Cardiac septum (tissue), 1 donor: ENCODE data around the gene TNNT1. TPM values are rescaled to one million over a fixed set of nuclear protein-coding genes. Genes with fewer than 3 reads are reported as not detected.
"Not testable (repeated sequence)": the region's sequence is repeated elsewhere in the genome, so short reads cannot be mapped to it uniquely, and the experiment has no call there.

ENCODE experiments used
- DNase-seq: peaks from one replicate; pipeline ENCODE4 v3.0.0-alpha.2; 2020; ENCODE audit warnings: low spot score
- intact Hi-C: fragments of 100-400 bp; cut with DNase I; formaldehyde crosslinking; loops from one replicate; pipeline ENCODE4 v1.14.0; 2022
- total RNA-seq: library from RNA; stranded (reverse); fragmentation: NEBNext Ultra II Directional; extraction: Animal tissue kit (Norgen Biotek cat#: 25700); gene quantifications from one replicate; pipeline ENCODE4 v1.2.1, GENCODE V29; 2021
- donor health status: DM: no; HTN: no; CAD: no.

The TNNT1 gene
- total RNA-seq, 1 donor from 2014 or later, result 187 TPM

GRCh38 chr19:55115446-55116065 is 33.5 kb downstream of the TNNT1 start:
- DNase-seq, result no peak
- intact Hi-C loops, result loop anchor here (2.0 kb wide), 1 partner anchor 43 kb away; no protein-coding TSS in a partner anchor

GRCh38 chr19:55114566-55115145 is 34.4 kb downstream of the TNNT1 start:
- no peak for DNase-seq
- intact Hi-C loops, result no loop called here

- peak; percentile 91 for DNase-seq
- intact Hi-C loops, result no loop called here
Measured at GRCh38 chr19:55113570-55114039, 35.4 kb downstream of the TNNT1 start.

- DNase-seq, result no peak
- intact Hi-C loops, result no loop called here
Measured at GRCh38 chr19:55112777-55113569, 36.0 kb downstream of the TNNT1 start.

- intact Hi-C loops, result no loop called here
- DNase-seq, result no peak
Measured at GRCh38 chr19:55112246-55112776, 36.7 kb downstream of the TNNT1 start.

- no peak for DNase-seq
- intact Hi-C loops, result no loop called here
Measured at GRCh38 chr19:55111238-55111831, 37.7 kb downstream of the TNNT1 start.

- intact Hi-C loops, result no loop called here
- DNase-seq, result no peak
Measured at GRCh38 chr19:55109527-55110291, 39.3 kb downstream of the TNNT1 start.

- intact Hi-C loops, DNase-seq: not testable (repeated sequence)
Measured at GRCh38 chr19:55107252-55107651, 41.8 kb downstream of the TNNT1 start.

- intact Hi-C loops, result no loop called here
- DNase-seq, result no peak
Measured at GRCh38 chr19:55106591-55106990, 42.4 kb downstream of the TNNT1 start.

- DNase-seq, result no peak
- intact Hi-C loops, result no loop called here
Measured at GRCh38 chr19:55105237-55105636, 43.8 kb downstream of the TNNT1 start.

GRCh38 chr19:55103190-55103589 is 45.8 kb downstream of the TNNT1 start:
- intact Hi-C loops, result no loop called here
- no peak for DNase-seq

- DNase-seq, result no peak
- intact Hi-C loops, result no loop called here
Measured at GRCh38 chr19:55101261-55101660, 47.7 kb downstream of the TNNT1 start.

GRCh38 chr19:55099557-55100506 is 49.2 kb downstream of the TNNT1 start:
- no peak for DNase-seq
- intact Hi-C loops, result no loop called here

GRCh38 chr19:55098716-55099556 is 50.1 kb downstream of the TNNT1 start:
- intact Hi-C loops, result no loop called here
- no peak for DNase-seq

GRCh38 chr19:55097864-55098715 is 50.9 kb downstream of the TNNT1 start:
- intact Hi-C loops, result no loop called here
- no peak for DNase-seq

GRCh38 chr19:55096061-55096701 is 52.8 kb downstream of the TNNT1 start:
- no peak for DNase-seq
- intact Hi-C loops, result no loop called here
